ENCODE data around the gene PNLIPRP1.

Gene PNLIPRP1

DNA sequence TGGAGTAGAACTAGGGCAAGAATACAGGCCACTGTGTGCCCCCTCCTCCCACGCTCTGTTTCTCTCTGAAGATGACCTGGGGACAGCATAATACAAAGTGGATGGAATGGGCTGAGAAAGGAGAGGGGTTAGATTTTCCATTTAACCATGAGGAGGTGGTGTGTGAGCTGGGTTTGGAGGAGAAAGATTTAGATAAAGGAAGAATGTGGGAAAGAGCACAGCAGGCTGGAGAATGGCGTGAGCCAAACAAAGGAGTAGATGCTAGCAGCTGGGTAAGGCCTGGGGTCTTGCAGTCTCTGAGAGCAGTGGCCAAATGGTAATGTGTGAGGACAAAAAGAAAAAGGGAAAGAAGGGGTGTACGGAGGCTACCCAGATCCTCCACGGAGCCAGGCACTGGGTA lies 38.6 kb downstream of the PNLIPRP1 start:
- DNase-seq (ENCODE audit: low read depth in 4 of 4, low spot score in 1 of 4): no peak

GRCh38 chr10:116630020-116630419 lies 39.3 kb downstream of the PNLIPRP1 start:
- DNase-seq (ENCODE audit: low read depth in 4 of 4, low spot score in 1 of 4): no peak

DNA sequence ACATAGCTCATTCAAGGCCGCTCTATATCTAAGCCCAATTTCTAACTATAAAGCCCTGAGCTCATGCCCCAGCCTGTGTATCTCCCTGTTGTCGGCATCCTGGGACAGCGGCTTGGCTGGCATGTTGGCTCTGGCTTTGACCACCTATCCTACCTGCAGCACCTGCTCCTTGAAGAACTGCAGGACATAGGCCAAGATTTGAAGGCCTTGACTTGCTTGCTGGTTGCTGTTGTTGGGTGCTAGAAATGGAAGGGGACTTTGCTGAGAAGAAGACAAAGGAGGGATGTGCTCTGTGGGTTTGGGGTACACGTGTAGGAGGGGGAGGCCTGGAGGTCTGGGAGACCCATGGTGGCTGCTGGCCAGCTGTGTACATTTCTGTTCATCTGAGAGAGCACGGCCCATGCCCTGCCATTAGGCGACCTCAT lies 41.1 kb downstream of the PNLIPRP1 start:
- no peak for DNase-seq (ENCODE audit: low read depth in 4 of 4, low spot score in 1 of 4)

GRCh38 chr10:116632596-116633215 lies 41.9 kb downstream of the PNLIPRP1 start:
- DNase-seq (ENCODE audit: low read depth in 4 of 4, low spot score in 1 of 4): no peak

GRCh38 chr10:116633216-116633600 lies 42.4 kb downstream of the PNLIPRP1 start:
- DNase-seq (ENCODE audit: low read depth in 4 of 4, low spot score in 1 of 4): no peak

- DNase-seq (ENCODE audit: low read depth in 4 of 4, low spot score in 1 of 4): no peak
Measured at GRCh38 chr10:116634126-116634975, 43.6 kb downstream of the PNLIPRP1 start.

DNA sequence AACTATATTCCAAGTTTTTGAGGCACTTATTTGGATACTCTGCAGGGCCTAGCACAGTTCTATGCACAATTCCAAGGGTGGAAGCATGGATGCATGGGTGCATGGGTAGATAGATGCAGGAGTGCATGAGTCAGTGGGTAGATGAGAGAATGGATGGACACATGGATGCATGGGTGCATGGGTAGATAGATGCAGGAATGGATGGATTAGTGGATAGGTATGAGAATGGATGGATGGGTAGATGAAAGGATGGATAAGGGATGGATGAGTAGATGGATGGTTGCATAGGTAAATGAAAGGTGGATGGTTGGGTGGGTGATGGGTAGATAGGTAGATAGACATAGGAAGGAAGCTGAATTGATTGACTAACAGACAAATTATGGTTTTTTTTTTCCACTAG lies 45.6 kb downstream of the PNLIPRP1 start:
- DNase-seq (ENCODE audit: low read depth in 4 of 4, low spot score in 1 of 4): no peak

- no peak for DNase-seq (ENCODE audit: low read depth in 4 of 4, low spot score in 1 of 4)
Measured at GRCh38 chr10:116636976-116637375, 46.2 kb downstream of the PNLIPRP1 start.

DNA sequence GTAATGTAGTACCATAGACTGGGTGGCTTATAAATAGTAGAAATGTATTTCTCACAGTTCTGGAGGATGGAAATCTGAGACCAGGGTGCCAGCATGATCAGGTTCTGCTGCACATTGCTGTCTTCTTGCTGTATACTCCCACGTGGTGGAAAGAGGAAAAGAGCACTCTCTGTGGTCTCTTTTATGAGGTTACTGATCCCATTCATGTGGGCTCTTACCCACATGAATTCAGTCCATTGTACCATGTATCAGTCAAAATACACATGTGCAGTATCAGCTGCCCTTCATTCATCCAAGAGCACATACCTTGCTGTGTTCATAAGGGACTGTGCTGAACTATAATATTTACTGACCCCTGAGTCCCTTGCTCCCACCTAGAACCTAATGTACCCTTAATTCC lies 47.1 kb downstream of the PNLIPRP1 start:
- DNase-seq (ENCODE audit: low read depth in 4 of 4, low spot score in 1 of 4): no peak

DNA sequence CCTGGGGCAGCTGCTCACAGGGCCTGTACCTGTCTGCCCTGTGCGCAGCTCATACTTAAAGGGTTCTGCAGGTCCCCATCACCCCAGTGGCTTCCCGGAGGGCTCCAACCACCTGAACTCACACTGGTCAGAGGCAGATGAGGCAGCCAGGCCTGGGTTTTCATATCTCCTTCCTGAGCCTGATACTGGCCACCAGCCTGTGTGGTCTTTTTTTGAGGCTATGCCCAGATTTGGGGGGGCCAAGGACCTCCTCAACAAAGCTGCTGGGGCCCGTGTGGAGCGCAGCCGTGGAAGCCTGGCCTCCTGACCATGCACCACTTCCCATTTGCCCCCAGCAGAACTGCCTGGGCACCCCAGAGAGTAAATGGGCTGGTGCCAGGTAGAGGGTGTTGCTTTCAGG lies 55.7 kb downstream of the PNLIPRP1 start:
- no peak for DNase-seq (ENCODE audit: low read depth in 4 of 4, low spot score in 1 of 4)

DNA sequence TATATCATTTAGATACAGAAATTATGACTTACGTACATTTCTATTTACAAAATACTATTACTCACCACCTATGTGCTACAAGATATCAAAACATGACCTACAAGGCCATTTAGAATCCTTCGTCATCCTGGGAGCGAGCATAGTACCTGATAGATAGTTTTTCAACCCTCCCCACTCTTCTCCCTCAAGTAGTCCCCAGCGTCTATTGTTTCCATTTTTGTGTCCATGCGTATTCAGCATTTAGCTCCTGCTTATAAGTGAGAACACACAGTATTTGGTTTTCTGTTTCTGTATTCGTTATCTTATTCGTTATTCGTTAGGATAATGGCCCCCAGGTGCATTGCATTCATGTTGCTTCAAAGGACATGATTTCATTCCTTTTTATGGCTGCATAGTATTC lies 58.1 kb downstream of the PNLIPRP1 start:
- DNase-seq (ENCODE audit: low read depth in 4 of 4, low spot score in 1 of 4): no peak

DNA sequence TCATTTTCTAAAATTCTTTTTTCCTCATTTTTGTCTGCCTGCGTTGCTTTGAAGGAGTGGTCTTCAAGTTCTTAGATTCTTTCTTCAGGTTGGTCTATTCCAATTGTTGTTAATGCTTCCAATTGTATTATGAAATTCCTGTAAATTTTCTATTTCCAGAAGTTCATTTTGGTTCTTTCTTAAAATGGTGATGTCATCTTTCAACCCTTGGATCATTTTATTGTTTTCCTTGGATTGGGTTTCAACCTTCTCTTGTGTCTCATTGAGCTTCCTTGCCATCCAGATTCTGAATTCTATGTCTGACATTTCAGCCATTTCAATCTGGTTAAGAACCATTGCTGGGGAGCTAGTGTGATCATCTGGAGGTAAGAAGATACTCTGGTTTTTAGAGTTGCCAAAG lies 63.1 kb downstream of the PNLIPRP1 start:
- DNase-seq (ENCODE audit: low read depth in 4 of 4, low spot score in 1 of 4): no peak

DNA sequence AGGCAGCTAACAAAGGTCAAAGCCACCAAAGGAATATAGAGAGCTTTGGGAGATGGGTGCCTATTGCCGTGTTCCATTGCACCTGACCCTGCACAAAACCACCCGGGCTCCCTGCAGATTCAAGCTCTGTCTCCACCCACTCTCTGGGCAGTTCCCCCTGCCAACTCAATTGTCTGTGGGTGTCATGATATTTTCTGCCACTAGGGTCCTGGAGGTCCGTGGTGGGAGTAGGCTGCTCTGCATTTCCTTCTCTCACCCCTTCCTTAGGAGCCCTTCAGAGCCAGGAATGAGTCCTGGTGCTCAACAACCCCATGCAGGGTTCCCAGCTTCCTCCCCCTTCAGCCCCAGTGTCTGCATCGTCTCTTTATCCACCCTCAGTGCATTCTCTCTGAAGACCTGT lies 64.1 kb downstream of the PNLIPRP1 start:
- no peak for DNase-seq (ENCODE audit: low read depth in 4 of 4, low spot score in 1 of 4)

- DNase-seq (ENCODE audit: low read depth in 4 of 4, low spot score in 1 of 4): no peak
Measured at GRCh38 chr10:116655568-116655967, 64.8 kb downstream of the PNLIPRP1 start.

DNA sequence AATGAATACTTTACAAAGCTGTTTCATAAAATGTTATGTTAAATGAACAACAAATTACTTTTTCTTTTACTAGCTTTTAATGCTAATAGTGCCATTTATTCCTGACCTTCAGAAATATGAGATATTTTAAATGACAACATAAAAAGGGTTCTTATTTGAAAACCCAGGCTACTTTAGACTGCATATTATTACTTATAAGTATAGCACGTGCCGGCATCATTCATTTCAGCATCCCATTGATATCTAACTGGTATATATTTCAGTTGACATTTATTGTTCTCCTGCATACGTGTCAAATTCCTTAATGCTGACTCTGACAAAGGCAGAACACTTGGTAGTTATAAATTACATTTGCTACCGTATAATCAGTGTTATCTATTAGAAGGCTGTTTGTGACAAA lies 65.3 kb downstream of the PNLIPRP1 start:
- no peak for DNase-seq (ENCODE audit: low read depth in 4 of 4, low spot score in 1 of 4)

GRCh38 chr10:116657863-116658551 lies 67.2 kb downstream of the PNLIPRP1 start:
- no peak for DNase-seq (ENCODE audit: low read depth in 4 of 4, low spot score in 1 of 4)

All from stimulated activated CD4-positive, alpha-beta T cell treated with anti-CD3 and anti-CD28 coated beads, Interleukin-1b, Interleukin-23, amount 100 ng/mL, for 24 hours (primary cell).